ENCODE measurements around the gene PDCD1LG2.

DNA sequence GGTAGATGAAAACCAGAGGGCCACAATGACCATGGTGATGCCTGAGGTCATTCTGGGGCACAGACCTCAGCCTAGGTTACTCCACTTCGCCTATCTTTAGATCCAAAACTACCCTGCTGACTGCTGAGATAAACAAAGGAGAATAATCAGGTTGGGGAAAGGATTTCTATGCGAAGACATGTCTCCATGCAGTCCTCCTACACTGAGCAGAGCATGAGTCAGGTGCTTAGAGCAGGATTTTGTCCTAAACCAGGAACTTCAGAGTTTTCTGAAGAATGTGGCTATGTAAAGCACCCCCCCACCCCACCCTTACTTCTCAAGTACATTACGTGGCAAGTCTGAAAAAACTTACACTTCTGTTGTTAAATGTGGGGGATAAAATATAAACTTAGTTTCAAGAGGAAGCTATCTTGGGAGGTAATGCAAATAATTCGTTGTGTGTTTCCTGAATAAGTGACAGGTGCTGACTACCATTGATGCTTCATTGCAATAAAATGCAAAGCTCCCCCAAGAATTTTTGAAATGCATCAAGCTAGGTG is 19.4 kb downstream of the PDCD1LG2 start:
- TF ChIP-seq, protein P1, sequence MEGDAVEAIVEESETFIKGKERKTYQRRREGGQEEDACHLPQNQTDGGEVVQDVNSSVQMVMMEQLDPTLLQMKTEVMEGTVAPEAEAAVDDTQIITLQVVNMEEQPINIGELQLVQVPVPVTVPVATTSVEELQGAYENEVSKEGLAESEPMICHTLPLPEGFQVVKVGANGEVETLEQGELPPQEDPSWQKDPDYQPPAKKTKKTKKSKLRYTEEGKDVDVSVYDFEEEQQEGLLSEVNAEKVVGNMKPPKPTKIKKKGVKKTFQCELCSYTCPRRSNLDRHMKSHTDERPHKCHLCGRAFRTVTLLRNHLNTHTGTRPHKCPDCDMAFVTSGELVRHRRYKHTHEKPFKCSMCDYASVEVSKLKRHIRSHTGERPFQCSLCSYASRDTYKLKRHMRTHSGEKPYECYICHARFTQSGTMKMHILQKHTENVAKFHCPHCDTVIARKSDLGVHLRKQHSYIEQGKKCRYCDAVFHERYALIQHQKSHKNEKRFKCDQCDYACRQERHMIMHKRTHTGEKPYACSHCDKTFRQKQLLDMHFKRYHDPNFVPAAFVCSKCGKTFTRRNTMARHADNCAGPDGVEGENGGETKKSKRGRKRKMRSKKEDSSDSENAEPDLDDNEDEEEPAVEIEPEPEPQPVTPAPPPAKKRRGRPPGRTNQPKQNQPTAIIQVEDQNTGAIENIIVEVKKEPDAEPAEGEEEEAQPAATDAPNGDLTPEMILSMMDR (IDR thresholded peaks at IDR 0.05; ENCODE audit: low read length), result no peak
- TF ChIP-seq EZH2 (optimal IDR thresholded peaks at IDR 0.05; ENCODE audit: low read depth, low read length), result no peak
